Aorta (tissue), 5 donors: ENCODE measurements around the gene MPP4. TPM values are rescaled to one million over a fixed set of nuclear protein-coding genes. Genes with fewer than 3 reads are reported as not detected.
"Not testable (repeated sequence)": the region's sequence is repeated elsewhere in the genome, so short reads cannot be mapped to it uniquely, and the experiment has no call there.

Experiments
- ATAC-seq: fragments of 200-7000 bp; cut with Tn5 transposase; one replicate; pipeline ENCODE4 v1.9.1; 2022; ENCODE audit warnings: moderate library complexity; ENCODE audit not compliant: low FRiP score
- DNase-seq, 2 donors: peaks; one replicate each; pipeline ENCODE4 v3.0.0-alpha.2; 2020
- H3K27ac ChIP-seq, 2 donors: one replicate each; pipeline ENCODE4 v1.5.1; 2013; ENCODE audit warnings: low read length in 2 of 2, mild to moderate bottlenecking in 2 of 2, moderate library complexity in 2 of 2, control low read depth in 1 of 2, inconsistent platforms in 1 of 2, low read depth in 1 of 2
- H3K27me3 ChIP-seq, 2 donors: one replicate each; pipeline ENCODE4 v1.6.1; 2013; ENCODE audit warnings: control low read depth in 1 of 2, low read length in 1 of 2, mild to moderate bottlenecking in 1 of 2, moderate library complexity in 1 of 2; ENCODE audit not compliant: insufficient read depth in 2 of 2, control insufficient read depth in 1 of 2
- H3K36me3 ChIP-seq, 2 donors: one replicate each; pipeline ENCODE4 v1.6.1; 2013; ENCODE audit warnings: control low read depth in 1 of 2, low read length in 1 of 2, mild to moderate bottlenecking in 1 of 2; ENCODE audit not compliant: insufficient read depth in 2 of 2, control insufficient read depth in 1 of 2
- H3K4me1 ChIP-seq, 2 donors: one replicate each; pipeline ENCODE4 v1.6.1; 2013; ENCODE audit warnings: low read length in 2 of 2, control low read depth in 1 of 2, mild to moderate bottlenecking in 1 of 2, moderate library complexity in 1 of 2; ENCODE audit not compliant: insufficient read depth in 2 of 2, control insufficient read depth in 1 of 2
- H3K4me3 ChIP-seq, 2 donors: one replicate each; pipeline ENCODE4 v1.5.1; 2013; ENCODE audit warnings: low read length in 2 of 2, control low read depth in 1 of 2, mild to moderate bottlenecking in 1 of 2
- H3K9me3 ChIP-seq: one replicate; pipeline ENCODE4 v1.6.1; 2013; ENCODE audit warnings: mild to moderate bottlenecking, low read length; ENCODE audit not compliant: control insufficient read depth
- WGBS, 2 donors: extraction: QIAGEN DNeasy Blood & Tissue Kit; methylation state at CpG; one replicate each; pipeline ENCODE4 v1.1.7; 2013; 5-methylcytosine and 5-hydroxymethylcytosine counted together
- intact Hi-C, 2 donors: fragments of 100-400 bp; cut with DNase I; formaldehyde crosslinking; loops; one replicate each; pipeline versions ENCODE4 v1.14.2 to v1.15.0; 2022
- polyA plus RNA-seq, 2 donors: library from polyadenylated mRNA; stranded (reverse); fragments of 200-250 nt; gene quantifications; one replicate each; pipeline ENCODE4 v1.2.3, GENCODE V29; 2013
- total RNA-seq, 2 donors: library from RNA; stranded (reverse); fragmentation: NEBNext Ultra II Directional; extraction: Animal tissue kit (Norgen Biotek cat#: 25700); gene quantifications; one replicate each; pipeline ENCODE4 v1.2.1, GENCODE V29; 2021
- donor health status: healthy with polysubstance abuse.
- donor health status: Bipolar disorder and iron deficiency.
- donor health status: DM: no; HTN: no; CAD: no.
- donor health status: DM: no; HTN: no; CAD: no.
- donor health status: DM: yes; HTN: yes; CAD: no.

Gene MPP4
- total and polyA plus RNA-seq, 4 donors = 0.30 to 1.0 TPM; not detected in 2

DNA sequence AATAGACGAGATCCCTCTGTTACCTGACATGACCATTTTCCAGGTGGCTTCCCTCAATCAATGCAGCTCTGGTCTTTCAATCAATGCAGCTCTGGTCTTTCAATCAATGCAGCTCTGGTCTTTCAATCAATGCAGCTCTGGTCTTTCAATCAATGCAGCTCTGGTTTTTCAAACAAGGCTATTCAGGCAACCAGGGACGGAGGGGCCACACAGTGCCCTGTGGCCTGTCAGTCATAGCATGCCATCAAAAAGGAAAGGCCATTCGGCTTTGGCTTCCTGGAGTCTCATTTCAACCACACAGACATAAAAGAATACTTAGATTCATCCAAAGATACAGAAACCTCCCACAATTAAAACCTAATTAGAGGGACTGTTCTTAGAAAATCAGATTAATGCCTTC is 13.3 kb downstream of the MPP4 start:
- WGBS, 2 donors = 92 to 94% methylated on average over 3 of the region's 3 CpGs
- intact Hi-C loops = no loop called here

DNA sequence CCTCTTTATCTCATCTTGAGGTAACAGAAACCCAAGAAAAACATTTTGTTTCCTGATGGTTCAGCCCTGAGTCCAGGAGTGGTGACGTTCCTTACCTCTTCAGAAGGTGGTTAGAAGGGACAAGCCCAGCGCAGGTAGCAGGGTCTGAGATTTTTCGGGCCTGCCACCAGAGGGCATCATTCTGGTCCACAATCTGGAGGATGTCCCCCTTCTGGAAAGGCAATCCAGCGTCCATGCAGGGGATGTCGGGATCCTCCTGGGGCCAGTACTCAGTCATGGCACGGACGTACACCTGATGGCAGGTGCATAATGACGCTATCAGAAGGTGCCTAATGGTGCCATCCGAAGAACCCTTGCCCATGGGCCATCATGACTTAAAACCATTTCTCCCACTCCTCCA is 17.7 kb downstream of the MPP4 start:
- Histone ChIP-seq H3K9me3 (no peaks in the 10 kb centered on the region), H3K27me3 (no peaks in the 10 kb centered on the region), H3K4me1 (no peaks in the 10 kb centered on the region), H3K4me3 (no peak overlapping the region), H3K36me3 (no peaks in the 10 kb centered on the region), H3K27ac (no peak overlapping the region)
- DNase-seq (no peak), ATAC-seq (no peak)
- intact Hi-C loops = no loop called here
- WGBS, 2 donors = 55 to 61% methylated on average over 9 of the region's 9 CpGs

More for the DNA sequence above, 13.3 kb downstream of the MPP4 start:
- no peak overlapping the region for H3K4me3 ChIP-seq
- H3K27me3 ChIP-seq = no peaks in the 10 kb centered on the region
- no peak overlapping the region for H3K27ac ChIP-seq
- ATAC-seq = no peak
- H3K9me3 ChIP-seq = no peaks in the 10 kb centered on the region
- H3K4me1 ChIP-seq = no peaks in the 10 kb centered on the region
- H3K36me3 ChIP-seq = no peaks in the 10 kb centered on the region
- DNase-seq = no peak

DNA sequence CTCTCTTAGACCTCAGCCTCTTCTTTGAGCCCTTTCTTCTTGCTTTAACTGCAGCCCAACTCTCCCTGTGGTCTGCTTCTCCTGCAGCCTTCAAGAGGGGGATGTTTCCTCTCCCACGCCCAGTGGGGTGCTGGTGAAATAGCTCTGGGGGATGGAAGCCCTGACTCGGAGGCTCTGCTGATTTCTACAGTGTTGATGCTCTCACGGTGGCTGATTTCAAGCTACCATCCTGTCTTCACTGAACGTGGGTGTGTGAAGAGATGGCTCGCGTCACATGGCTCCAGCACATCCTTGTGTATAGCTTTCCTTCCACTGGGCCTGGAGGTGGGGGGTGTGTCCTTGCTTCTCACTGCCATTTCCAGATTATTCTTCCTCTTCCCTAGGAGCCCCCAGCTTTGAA is 20.0 kb downstream of the MPP4 start:
- H3K27ac ChIP-seq = no peak overlapping the region
- intact Hi-C loops = no loop called here
- DNase-seq (no peak), ATAC-seq (no peak)
- H3K9me3 ChIP-seq = no peaks in the 10 kb centered on the region
- no peaks in the 10 kb centered on the region for H3K36me3 ChIP-seq
- H3K4me3 ChIP-seq = no peak overlapping the region
- peaks cover 0 to 3% of the 10 kb centered on the region in 2 donors for H3K4me1 ChIP-seq
- 77 to 81% methylated on average over 6 of the region's 6 CpGs for WGBS, 2 donors
- no peaks in the 10 kb centered on the region for H3K27me3 ChIP-seq

DNA sequence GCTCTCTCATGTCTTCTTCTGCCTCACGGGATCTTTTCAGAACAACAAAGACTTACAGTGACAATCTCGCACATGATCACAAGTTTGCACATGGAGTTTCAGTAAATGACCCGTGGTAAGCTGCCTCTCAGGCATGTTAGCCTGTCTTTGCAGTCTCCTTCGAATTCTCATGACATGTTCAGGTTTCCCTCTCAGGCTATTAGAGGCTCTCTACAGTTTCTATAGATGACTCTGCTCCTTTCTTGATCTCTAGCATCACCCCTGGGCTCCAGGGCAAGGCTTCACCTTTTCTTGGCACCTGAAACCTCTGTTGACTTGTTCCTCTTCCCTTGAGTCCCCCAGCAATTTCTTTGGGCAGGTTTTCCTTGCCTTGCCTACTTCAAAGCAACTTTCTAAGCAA is 23.0 kb downstream of the MPP4 start:
- ATAC-seq (no peak), DNase-seq (no peak)
- Histone ChIP-seq H3K27me3 (no peaks in the 10 kb centered on the region), H3K9me3 (no peaks in the 10 kb centered on the region), H3K27ac (no peak overlapping the region), H3K36me3 (no peaks in the 10 kb centered on the region), H3K4me1 (peaks cover 0 to 3% of the 10 kb centered on the region in 2 donors), H3K4me3 (no peak overlapping the region)
- 61 to 67% methylated on average over 4 of the region's 4 CpGs for WGBS, 2 donors
- intact Hi-C loops = no loop called here

DNA sequence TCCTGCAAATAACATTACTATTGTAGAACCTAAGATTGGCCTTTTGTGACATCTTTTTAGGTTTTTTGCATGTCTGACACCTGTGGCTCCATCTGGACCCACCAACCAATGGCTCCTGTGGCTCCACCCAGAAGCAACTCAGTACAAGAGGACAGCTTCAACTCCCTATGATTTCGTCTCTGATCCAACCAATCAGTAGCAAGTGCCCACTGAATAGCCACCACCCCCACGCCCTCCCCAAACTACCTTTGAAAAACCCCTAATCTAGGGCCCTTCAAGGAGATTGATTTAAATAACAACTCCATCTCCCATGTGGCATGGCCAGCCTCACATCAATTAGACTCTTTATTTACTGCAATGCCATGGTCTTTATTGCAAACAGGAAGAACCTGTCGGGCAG is 23.6 kb downstream of the MPP4 start:
- no peaks in the 10 kb centered on the region for H3K27me3 ChIP-seq
- DNase-seq (no peak), ATAC-seq (no peak)
- no peak overlapping the region for H3K27ac ChIP-seq
- H3K4me3 ChIP-seq = no peak overlapping the region
- H3K4me1 ChIP-seq = peaks cover 0 to 3% of the 10 kb centered on the region in 2 donors
- no peaks in the 10 kb centered on the region for H3K36me3 ChIP-seq
- WGBS, 2 donors = 95% methylated on average over 3 of the region's 3 CpGs
- no peaks in the 10 kb centered on the region for H3K9me3 ChIP-seq
- intact Hi-C loops = no loop called here

DNA sequence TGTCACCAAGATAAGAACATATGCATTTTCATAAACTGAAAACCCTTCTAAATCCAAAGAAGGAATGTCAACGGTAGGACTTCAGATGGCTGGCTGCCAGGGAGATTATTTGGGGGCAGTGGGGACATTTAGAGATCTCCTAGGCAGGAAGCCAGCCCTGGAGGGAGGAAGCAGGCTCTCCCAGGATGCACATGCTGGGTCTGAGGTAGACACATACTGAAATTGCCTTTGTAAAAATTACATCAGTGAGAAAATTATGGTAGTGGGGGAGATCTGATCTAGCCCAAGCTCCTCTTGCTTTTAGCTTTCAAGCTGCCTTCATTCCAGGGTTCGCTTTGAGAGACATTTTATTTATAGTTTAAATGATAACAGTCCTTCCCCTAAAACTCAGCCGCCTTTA is 24.1 kb downstream of the MPP4 start:
- H3K4me1 ChIP-seq = peaks cover 0 to 3% of the 10 kb centered on the region in 2 donors
- intact Hi-C loops = no loop called here
- H3K36me3 ChIP-seq = no peaks in the 10 kb centered on the region
- no peaks in the 10 kb centered on the region for H3K27me3 ChIP-seq
- H3K4me3 ChIP-seq = no peak overlapping the region
- ATAC-seq (no peak), DNase-seq (no peak)
- H3K9me3 ChIP-seq = no peaks in the 10 kb centered on the region
- H3K27ac ChIP-seq = no peak overlapping the region
- 57 to 60% methylated on average over 3 of the region's 3 CpGs for WGBS, 2 donors

DNA sequence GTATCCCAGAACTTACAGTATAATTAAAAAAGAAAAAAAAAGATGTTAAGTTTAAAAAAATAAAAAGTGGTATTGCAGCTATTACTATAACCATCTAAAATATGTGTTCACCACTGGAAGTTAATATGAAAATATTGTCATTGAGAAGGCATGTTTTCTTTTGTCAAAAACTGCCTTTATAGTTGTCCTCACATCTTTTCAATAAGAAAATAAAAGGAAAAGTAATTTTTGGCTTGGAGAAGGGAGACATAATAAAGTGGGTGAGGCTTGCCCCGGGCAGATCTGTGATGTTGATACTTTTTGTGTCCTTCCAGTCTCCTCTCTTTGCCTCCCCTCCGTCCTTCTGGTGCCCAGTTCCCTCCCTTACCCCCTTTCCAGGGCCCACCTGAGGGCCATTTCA is 24.9 kb downstream of the MPP4 start:
- no peak overlapping the region for H3K4me3 ChIP-seq
- no peak for DNase-seq
- no peak for ATAC-seq
- peaks cover 2% of the 10 kb centered on the region for H3K9me3 ChIP-seq
- intact Hi-C loops = no loop called here
- H3K4me1 ChIP-seq = peaks cover 0 to 3% of the 10 kb centered on the region in 2 donors
- H3K27ac ChIP-seq = no peak overlapping the region
- H3K36me3 ChIP-seq = no peaks in the 10 kb centered on the region
- H3K27me3 ChIP-seq = no peaks in the 10 kb centered on the region
- WGBS, 2 donors = 22 to 32% methylated on average over 2 of the region's 2 CpGs

DNA sequence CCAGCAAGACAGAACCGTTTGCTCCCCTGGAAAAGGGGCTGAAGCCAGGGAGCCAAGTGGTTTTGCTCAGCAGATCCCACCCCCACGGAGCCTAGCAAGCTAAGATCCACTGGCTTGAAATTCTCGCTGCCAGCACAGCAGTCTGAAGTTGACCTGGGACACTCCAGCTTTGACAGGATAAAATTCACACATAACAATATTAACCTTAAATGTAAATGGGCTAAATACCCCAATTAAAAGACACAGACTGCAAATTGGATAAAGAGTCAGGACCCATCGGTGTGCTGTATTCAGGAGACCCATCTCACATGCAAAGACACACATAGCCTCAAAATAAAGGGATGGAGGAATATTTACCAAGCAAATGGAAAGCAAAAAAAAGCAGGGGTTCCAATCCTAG is 27.2 kb downstream of the MPP4 start:
- H3K4me1 ChIP-seq, DNase-seq, H3K36me3 ChIP-seq, intact Hi-C loops, H3K27ac ChIP-seq, H3K9me3 ChIP-seq, H3K27me3 ChIP-seq, ATAC-seq, H3K4me3 ChIP-seq: not testable (repeated sequence)
- 57 to 60% methylated on average over 4 of the region's 4 CpGs for WGBS, 2 donors

DNA sequence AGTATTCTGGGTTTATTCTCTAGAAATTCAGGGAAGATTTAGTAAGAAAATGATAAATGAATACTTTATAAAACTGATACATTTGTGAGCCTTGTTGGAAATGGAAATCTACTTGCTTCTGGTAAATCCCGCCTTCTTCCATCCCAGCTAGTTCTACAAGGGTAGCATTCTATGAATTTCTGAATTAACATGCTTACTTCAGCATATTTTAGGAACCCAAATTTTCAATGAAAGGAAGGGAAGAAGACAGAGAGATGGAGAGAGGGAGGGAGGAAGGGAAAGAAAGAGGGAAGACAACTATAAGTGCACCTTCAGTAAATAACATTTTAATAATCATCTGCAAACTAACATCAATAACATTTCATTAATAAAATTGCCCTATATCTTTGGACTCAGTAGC is 28.6 kb downstream of the MPP4 start:
- 94 to 96% methylated on average over 1 of the region's 1 CpG for WGBS, 2 donors
- DNase-seq (no peak), ATAC-seq (no peak)
- Histone ChIP-seq H3K27me3 (no peaks in the 10 kb centered on the region), H3K36me3 (no peaks in the 10 kb centered on the region), H3K27ac (no peak overlapping the region), H3K9me3 (peaks cover 2% of the 10 kb centered on the region), H3K4me1 (peaks cover 0 to 3% of the 10 kb centered on the region in 2 donors), H3K4me3 (no peak overlapping the region)
- intact Hi-C loops = no loop called here
